Caco-2 (cell line): Measurements from ENCODE around the gene GJD2. TPM values are rescaled to one million over a fixed set of nuclear protein-coding genes. Genes with fewer than 3 reads are reported as not detected.

Experiments
- BruUV-seq: library from RNA; stranded (reverse); fragments of 400-500 nt; replicated peaks from 2 replicates; lab custom pipeline; 2021; lab: Mats Ljungman, UMichigan
- CTCF ChIA-PET: fragments of 300-600 bp; sonication (Branson Sonifier 250); formaldehyde crosslinking; loops from one replicate; lab custom pipeline; 2022; ENCODE audit warnings: antibody characterized with exemption; lab: Charles Lee
- POLR2A ChIA-PET: fragments of 300-600 bp; sonication (Branson Sonifier 250); formaldehyde crosslinking; loops from one replicate; lab custom pipeline; 2022; ENCODE audit warnings: antibody characterized with exemption; lab: Charles Lee
- DNase-seq, 2 experiments: peaks; one replicate each; pipeline versions ENCODE4 v3.0.0 to v3.0.0-alpha.2; 2020 to 2022
- H3K27me3 ChIP-seq: replicated peaks from 2 replicates; pipeline ENCODE4 v1.6.0; 2011; ENCODE audit warnings: low read length; ENCODE audit not compliant: control insufficient read depth, insufficient read depth
- H3K36me3 ChIP-seq: 2 replicates; pipeline ENCODE4 v1.5.1; 2011; ENCODE audit warnings: low read length; ENCODE audit not compliant: control insufficient read depth, insufficient read depth
- H3K4me1 ChIP-seq: fragments of 250-450 bp; sonication (Bioruptor Pico); 2 replicates; pipeline ENCODE4 v1.5.1; 2020; ENCODE audit warnings: mild to moderate bottlenecking
- H3K4me3 ChIP-seq: 2 replicates; pipeline ENCODE4 v1.5.1; 2011; ENCODE audit warnings: low read depth, mild to moderate bottlenecking, control low read depth, low read length
- H3K9me3 ChIP-seq: fragments of 250-450 bp; sonication (Bioruptor Pico); 2 replicates; pipeline ENCODE4 v1.5.1; 2020; ENCODE audit warnings: mild to moderate bottlenecking, moderate library complexity
- H3K27ac Mint-ChIP-seq: one replicate; pipeline ENCODE4 v1.8.0; 2022; ENCODE audit warnings: mixed read lengths; ENCODE audit not compliant: unreplicated experiment
- H3K27me3 Mint-ChIP-seq: one replicate; pipeline ENCODE4 v1.8.0; 2022; ENCODE audit warnings: mixed read lengths; ENCODE audit not compliant: insufficient read depth, unreplicated experiment
- H3K36me3 Mint-ChIP-seq: one replicate; pipeline ENCODE4 v1.8.0; 2022; ENCODE audit warnings: mild to moderate bottlenecking, mixed read lengths; ENCODE audit not compliant: insufficient read depth, unreplicated experiment
- H3K4me1 Mint-ChIP-seq: one replicate; pipeline ENCODE4 v1.8.0; 2022; ENCODE audit warnings: low read depth, mixed read lengths; ENCODE audit not compliant: unreplicated experiment
- H3K4me3 Mint-ChIP-seq: one replicate; pipeline ENCODE4 v1.8.0; 2022; ENCODE audit warnings: mild to moderate bottlenecking, moderate library complexity, mixed read lengths; ENCODE audit not compliant: unreplicated experiment
- H3K9me3 Mint-ChIP-seq: one replicate; pipeline ENCODE4 v1.8.0; 2022; ENCODE audit warnings: mixed read lengths; ENCODE audit not compliant: unreplicated experiment
- intact Hi-C: fragments of 100-400 bp; cut with micrococcal nuclease; formaldehyde crosslinking; loops from one replicate; pipeline ENCODE4 v1.10.0; 2022; ENCODE audit not compliant: unreplicated experiment
- total RNA-seq: library from RNA; stranded (reverse); gene quantifications from 2 replicates; pipeline ENCODE4 v1.2.3, GENCODE V29; 2022
- TF ChIP-seq, protein P1 (sequence below), 2 experiments: fragments of 200-600 bp in 1 of 2; IDR thresholded peaks; 1 replicate in 1 of 2; 2 replicates in 1 of 2; pipeline versions ENCODE4 v1.5.1 to v1.8.0; 2011 to 2022; ENCODE audit warnings: antibody characterized with exemption in 1 of 2, control low read depth in 1 of 2, inconsistent platforms in 1 of 2, low read depth in 1 of 2, low read length in 1 of 2, mild to moderate bottlenecking in 1 of 2, moderate library complexity in 1 of 2; ENCODE audit not compliant: insufficient read depth in 1 of 2, severe bottlenecking in 1 of 2, unreplicated experiment in 1 of 2

The GJD2 gene
- total RNA-seq, 1 experiment from 2014 or later = not detected

DNA sequence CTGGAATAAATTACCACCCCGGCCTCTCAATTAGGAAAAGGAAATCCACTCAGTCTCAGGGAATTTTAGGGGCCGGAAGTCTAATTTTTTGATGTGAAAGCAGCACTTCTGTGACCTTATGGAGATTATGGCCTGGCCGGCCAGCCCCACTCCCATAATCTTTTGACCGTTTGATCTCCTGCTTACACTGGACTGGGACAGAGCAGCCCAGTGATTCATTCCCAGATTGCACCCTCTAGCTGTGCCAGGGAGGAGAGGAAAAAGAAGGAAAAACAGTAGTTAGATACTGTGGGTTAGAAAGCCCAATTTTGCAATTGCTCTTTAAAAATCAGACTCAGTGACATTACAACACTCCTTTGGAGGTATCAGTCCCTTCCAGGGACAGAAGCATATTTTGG lies 32.4 kb downstream of the GJD2 start:
- Mint-ChIP-seq H3K27ac (no peak overlapping the region), H3K27me3 (peaks cover 19% of the 10 kb centered on the region), H3K4me1 (peaks cover 6% of the 10 kb centered on the region), H3K36me3 (no peaks in the 10 kb centered on the region), H3K4me3 (peak overlapping the region; percentile 20), H3K9me3 (no peaks in the 10 kb centered on the region)
- ChIA-PET POLR2A (no interaction called here), CTCF (no interaction called here)
- intact Hi-C loops = no loop called here
- peak in 1 of 2 experiments; percentile 11 for DNase-seq
- no peaks in the 10 kb centered on the region for H3K9me3 ChIP-seq
- no TSS peak for BruUV-seq
- no peaks in the 10 kb centered on the region for H3K36me3 ChIP-seq
- TF ChIP-seq, protein P1, sequence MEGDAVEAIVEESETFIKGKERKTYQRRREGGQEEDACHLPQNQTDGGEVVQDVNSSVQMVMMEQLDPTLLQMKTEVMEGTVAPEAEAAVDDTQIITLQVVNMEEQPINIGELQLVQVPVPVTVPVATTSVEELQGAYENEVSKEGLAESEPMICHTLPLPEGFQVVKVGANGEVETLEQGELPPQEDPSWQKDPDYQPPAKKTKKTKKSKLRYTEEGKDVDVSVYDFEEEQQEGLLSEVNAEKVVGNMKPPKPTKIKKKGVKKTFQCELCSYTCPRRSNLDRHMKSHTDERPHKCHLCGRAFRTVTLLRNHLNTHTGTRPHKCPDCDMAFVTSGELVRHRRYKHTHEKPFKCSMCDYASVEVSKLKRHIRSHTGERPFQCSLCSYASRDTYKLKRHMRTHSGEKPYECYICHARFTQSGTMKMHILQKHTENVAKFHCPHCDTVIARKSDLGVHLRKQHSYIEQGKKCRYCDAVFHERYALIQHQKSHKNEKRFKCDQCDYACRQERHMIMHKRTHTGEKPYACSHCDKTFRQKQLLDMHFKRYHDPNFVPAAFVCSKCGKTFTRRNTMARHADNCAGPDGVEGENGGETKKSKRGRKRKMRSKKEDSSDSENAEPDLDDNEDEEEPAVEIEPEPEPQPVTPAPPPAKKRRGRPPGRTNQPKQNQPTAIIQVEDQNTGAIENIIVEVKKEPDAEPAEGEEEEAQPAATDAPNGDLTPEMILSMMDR (IDR thresholded peaks at IDR 0.05; ENCODE audit: insufficient read depth in 1 of 2, low read depth in 1 of 2, low read length in 1 of 2, severe bottlenecking in 1 of 2, unreplicated experiment in 1 of 2) = no peak
- H3K27me3 ChIP-seq = no peaks in the 10 kb centered on the region; the same call in 1 of the 2 replicates
- H3K4me1 ChIP-seq = no peaks in the 10 kb centered on the region
- H3K4me3 ChIP-seq = no peak overlapping the region

DNA sequence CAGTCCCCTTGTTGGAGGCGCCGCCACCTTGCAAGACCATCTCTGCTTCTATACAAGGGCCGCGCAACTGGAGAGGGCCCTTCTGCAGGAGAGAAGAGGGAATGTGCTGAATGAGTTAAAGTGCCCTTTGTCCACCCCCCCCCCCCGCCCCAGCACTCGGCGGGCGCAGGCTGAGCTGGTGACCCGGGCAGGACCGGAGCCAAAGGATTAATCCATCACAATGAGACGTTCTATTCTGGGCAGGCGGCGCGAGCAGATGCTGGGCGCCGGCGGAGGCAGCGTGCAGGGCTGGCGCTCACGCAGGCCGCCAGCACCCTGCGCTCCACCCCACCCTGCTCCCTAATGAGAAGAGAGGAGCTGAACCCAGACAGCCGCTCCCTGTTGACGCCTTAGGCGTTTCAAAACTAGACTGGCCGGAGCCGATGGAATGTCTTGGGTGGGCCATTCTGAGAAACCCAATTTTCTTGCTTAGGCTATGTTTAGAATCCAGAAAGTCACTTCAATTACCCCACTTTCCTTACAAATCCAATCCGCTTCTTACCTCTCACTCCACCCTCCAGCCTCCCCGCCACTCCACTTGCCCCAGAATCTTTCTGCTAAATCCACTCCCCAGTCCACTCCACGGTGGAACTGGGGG lies 32.9 kb downstream of the GJD2 start:
- H3K36me3 Mint-ChIP-seq = no peaks in the 10 kb centered on the region
- BruUV-seq = no TSS peak
- no peak overlapping the region for H3K4me3 ChIP-seq
- POLR2A ChIA-PET = no interaction called here
- intact Hi-C loops = no loop called here
- no peaks in the 10 kb centered on the region for H3K4me1 ChIP-seq
- peaks cover 19% of the 10 kb centered on the region for H3K27me3 Mint-ChIP-seq
- H3K4me1 Mint-ChIP-seq = peaks cover 6% of the 10 kb centered on the region
- no peak overlapping the region for H3K27ac Mint-ChIP-seq
- no peaks in the 10 kb centered on the region for H3K9me3 Mint-ChIP-seq
- H3K36me3 ChIP-seq = no peaks in the 10 kb centered on the region
- no peaks in the 10 kb centered on the region for H3K9me3 ChIP-seq
- H3K4me3 Mint-ChIP-seq = peak overlapping the region; percentile 20
- DNase-seq = peak; percentile 36 to 56
- no peaks in the 10 kb centered on the region; the same call in 1 of the 2 replicates for H3K27me3 ChIP-seq
- CTCF ChIA-PET = interaction anchor here (0.6 kb wide), 1 partner anchor 13 kb away, joined by 3 read pairs; no protein-coding TSS in a partner anchor
- TF ChIP-seq, protein P1 (IDR thresholded peaks at IDR 0.05; ENCODE audit: insufficient read depth in 1 of 2, low read depth in 1 of 2, low read length in 1 of 2, severe bottlenecking in 1 of 2, unreplicated experiment in 1 of 2) = no peak

DNA sequence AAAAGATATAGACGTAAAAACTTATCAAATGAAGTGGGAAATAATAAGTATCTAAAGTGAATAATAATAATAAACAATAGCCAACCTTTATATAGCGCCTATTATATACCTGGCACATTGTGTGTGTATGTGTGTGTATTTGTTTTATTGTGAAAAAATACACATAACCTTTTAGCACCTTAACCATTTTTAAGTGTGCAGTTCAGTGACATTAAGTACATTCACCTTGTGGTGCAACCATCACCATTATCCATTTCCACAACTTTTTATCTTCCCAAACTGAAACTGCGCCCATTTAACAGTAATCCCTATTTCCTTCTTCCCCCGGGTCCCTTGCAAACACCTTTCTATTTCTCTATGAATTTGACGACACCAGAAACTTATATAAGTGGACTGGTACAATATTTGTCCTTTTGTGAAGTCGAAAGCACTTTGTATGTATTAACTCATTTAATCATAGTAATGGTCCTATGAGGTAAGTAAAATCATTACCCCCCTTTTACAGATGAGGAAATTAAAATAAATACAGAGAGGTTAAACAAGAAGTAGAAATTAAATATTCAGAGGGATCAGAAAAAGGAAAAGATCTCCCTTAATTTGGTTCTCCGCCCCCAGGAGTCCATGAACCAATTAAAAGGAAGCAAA lies 33.5 kb downstream of the GJD2 start:
- Mint-ChIP-seq H3K9me3 (no peaks in the 10 kb centered on the region), H3K27ac (no peak overlapping the region), H3K27me3 (peaks cover 20% of the 10 kb centered on the region), H3K4me1 (peaks cover 6% of the 10 kb centered on the region), H3K36me3 (no peaks in the 10 kb centered on the region), H3K4me3 (peak overlapping the region; percentile 20)
- CTCF ChIA-PET = no interaction called here
- Histone ChIP-seq H3K9me3 (no peaks in the 10 kb centered on the region), H3K4me3 (no peak overlapping the region), H3K36me3 (no peaks in the 10 kb centered on the region), H3K4me1 (no peaks in the 10 kb centered on the region), H3K27me3 (no peaks in the 10 kb centered on the region; the same call in 1 of the 2 replicates)
- no TSS peak for BruUV-seq
- no peak for DNase-seq
- POLR2A ChIA-PET = no interaction called here
- TF ChIP-seq, protein P1 (IDR thresholded peaks at IDR 0.05; ENCODE audit: insufficient read depth in 1 of 2, low read depth in 1 of 2, low read length in 1 of 2, severe bottlenecking in 1 of 2, unreplicated experiment in 1 of 2) = no peak
- intact Hi-C loops = no loop called here
